Superior temporal gyrus (tissue), 1 donor: ENCODE measurements around the gene IGF1R.

Experiments
- DNase-seq: peaks from one replicate; pipeline ENCODE4 v3.0.0-alpha.2; 2016; ENCODE audit errors: extremely low spot score

IGF1R gene

GRCh38 chr15:98826658-98827057 lies 178.3 kb downstream of the IGF1R start:
- DNase-seq: no peak

- no peak for DNase-seq
These were observed 178.9 kb downstream of the IGF1R start for GRCh38 chr15:98827217-98827616.

- no peak for DNase-seq
These were observed 181.8 kb downstream of the IGF1R start for GRCh38 chr15:98830034-98830634.

GRCh38 chr15:98834976-98835375 lies 186.6 kb downstream of the IGF1R start:
- no peak for DNase-seq

GRCh38 chr15:98835876-98836275 lies 187.5 kb downstream of the IGF1R start:
- DNase-seq: no peak

- DNase-seq: no peak
These were observed 190.3 kb downstream of the IGF1R start for GRCh38 chr15:98838387-98839259.

GRCh38 chr15:98840053-98840452 lies 191.7 kb downstream of the IGF1R start:
- no peak for DNase-seq

- no peak for DNase-seq
These were observed 193.2 kb downstream of the IGF1R start for GRCh38 chr15:98841419-98841970.

GRCh38 chr15:98842192-98842972 lies 194.0 kb downstream of the IGF1R start:
- no peak for DNase-seq

GRCh38 chr15:98842973-98843285 lies 194.6 kb downstream of the IGF1R start:
- DNase-seq: no peak

GRCh38 chr15:98843844-98844243 lies 195.5 kb downstream of the IGF1R start:
- DNase-seq: no peak

GRCh38 chr15:98844261-98844660 lies 195.9 kb downstream of the IGF1R start:
- DNase-seq: no peak

GRCh38 chr15:98845138-98845884 lies 197.0 kb downstream of the IGF1R start:
- DNase-seq: no peak

GRCh38 chr15:98850961-98851572 lies 202.7 kb downstream of the IGF1R start:
- DNase-seq: peak; percentile 86

GRCh38 chr15:98853161-98853560 lies 204.8 kb downstream of the IGF1R start:
- DNase-seq: peak; percentile 97

GRCh38 chr15:98853617-98854420 lies 205.5 kb downstream of the IGF1R start:
- no peak for DNase-seq

- DNase-seq: no peak
These were observed 206.2 kb downstream of the IGF1R start for GRCh38 chr15:98854496-98854895.

- DNase-seq: no peak
These were observed 206.9 kb downstream of the IGF1R start for GRCh38 chr15:98855067-98855814.

- DNase-seq: peak; percentile 36
These were observed 207.6 kb downstream of the IGF1R start for GRCh38 chr15:98855815-98856531.
